HCT116 (cell line): Measurements from ENCODE around the gene SMC2. TPM values are rescaled to one million over a fixed set of nuclear protein-coding genes. Genes with fewer than 3 reads are reported as not detected.

Source experiments
- ATAC-seq: fragments of 200-7000 bp; cut with Tn5 transposase; 2 replicates; pipeline ENCODE4 v1.9.1; 2020; ENCODE audit warnings: mild to moderate bottlenecking, moderate library complexity
- BruUV-seq: library from RNA; stranded (reverse); fragments of 400-500 nt; replicated peaks from 2 replicates; lab custom pipeline; 2021; lab: Mats Ljungman, UMichigan
- CTCF ChIA-PET: fragments of 300-600 bp; sonication (Branson Sonifier 250); formaldehyde crosslinking; loops from one replicate; lab custom pipeline; 2021; ENCODE audit warnings: antibody characterized with exemption; lab: Charles Lee
- POLR2A ChIA-PET: fragments of 300-600, 350-600 bp; sonication (Branson Sonifier 250); formaldehyde crosslinking; loops from one replicate; lab custom pipeline; 2021; ENCODE audit warnings: antibody characterized with exemption; lab: Charles Lee
- RAD21 ChIA-PET, 2 experiments: fragments of 300-600 bp; sonication (Branson Sonifier 250); formaldehyde crosslinking; loops; one replicate each; lab custom pipeline; 2023; ENCODE audit warnings: low total read pairs in 2 of 2; ENCODE audit not compliant: uncharacterized antibody in 2 of 2, unreplicated experiment in 2 of 2, low non-redundant PET in 1 of 2; lab: Charles Lee
- DNase-seq: peaks from one replicate; pipeline ENCODE4 v3.0.0-alpha.2; 2010; ENCODE audit warnings: low read depth, low spot score
- H2AFZ ChIP-seq: fragments of 200-600 bp; shearing (Covaris generic), sonication (generic); 2 replicates; pipeline ENCODE4 v1.6.1; 2017; ENCODE audit warnings: low read depth, mixed run types, mixed read lengths, antibody characterized with exemption, low read length; ENCODE audit not compliant: poor library complexity, severe bottlenecking
- H3K27ac ChIP-seq: 2 replicates; pipeline ENCODE4 v1.5.1; 2012; ENCODE audit warnings: low read depth, low read length
- H3K27me3 ChIP-seq: fragments of 200-600 bp; sonication (generic); 2 replicates; pipeline ENCODE4 v1.6.1; 2016; ENCODE audit warnings: mixed run types, low read length, mixed read lengths; ENCODE audit not compliant: insufficient read depth
- H3K36me3 ChIP-seq, 2 experiments: fragments of 200-500 bp in 1 of 2; fragments of 200-600 bp in 1 of 2; sonication (Bioruptor generic) in 1 of 2; sonication (generic) in 1 of 2; 2 replicates each; pipeline versions ENCODE4 v1.5.1 to v1.6.1; 2014 to 2016; ENCODE audit warnings: low read length in 2 of 2, inconsistent platforms in 1 of 2, mixed read lengths in 1 of 2, mixed run types in 1 of 2; ENCODE audit not compliant: insufficient read depth in 2 of 2, control insufficient read depth in 1 of 2
- H3K4me1 ChIP-seq, 2 experiments: fragments of 200-600 bp in 1 of 2; sonication (generic) in 1 of 2; 2 replicates each; pipeline versions ENCODE4 v1.5.1 to v1.6.1; 2012 to 2017; ENCODE audit warnings: low read length in 2 of 2, inconsistent platforms in 1 of 2, mild to moderate bottlenecking in 1 of 2, mixed read lengths in 1 of 2, mixed run types in 1 of 2, moderate library complexity in 1 of 2; ENCODE audit not compliant: insufficient read depth in 2 of 2, control insufficient read depth in 1 of 2
- H3K4me2 ChIP-seq: fragments of 200-600 bp; sonication (generic); 2 replicates; pipeline ENCODE4 v1.6.1; 2017; ENCODE audit warnings: mixed run types, low read length, mixed read lengths
- H3K4me3 ChIP-seq, 2 experiments: fragments of 200-600 bp in 1 of 2; sonication (generic) in 1 of 2; replicated peaks in 1 of 2; 2 replicates each; pipeline ENCODE4 v1.5.1; 2011 to 2016; ENCODE audit warnings: low read length in 2 of 2, control low read depth in 1 of 2, low read depth in 1 of 2, mild to moderate bottlenecking in 1 of 2, mixed read lengths in 1 of 2, mixed run types in 1 of 2
- H3K79me2 ChIP-seq: fragments of 200-600 bp; sonication (generic); 2 replicates; pipeline ENCODE4 v1.6.1; 2017; ENCODE audit warnings: mild to moderate bottlenecking, mixed run types, low read length, moderate library complexity, mixed read lengths; ENCODE audit not compliant: insufficient read depth
- H3K9ac ChIP-seq: fragments of 200-600 bp; sonication (generic); 2 replicates; pipeline ENCODE4 v1.6.1; 2016; ENCODE audit warnings: low read length, mixed read lengths
- H3K9me2 ChIP-seq: fragments of 200-600 bp; sonication (generic), shearing (Covaris generic); 2 replicates; pipeline ENCODE4 v1.6.1; 2017; ENCODE audit warnings: mixed run types, mild to moderate bottlenecking, moderate library complexity; ENCODE audit not compliant: insufficient read depth
- H3K9me3 ChIP-seq, 2 experiments: fragments of 200-500 bp in 1 of 2; fragments of 200-600 bp in 1 of 2; sonication (Bioruptor generic) in 1 of 2; sonication (generic) in 1 of 2; 2 replicates each; pipeline ENCODE4 v1.6.1; 2014 to 2017; ENCODE audit warnings: low read length in 2 of 2, mixed read lengths in 2 of 2, inconsistent platforms in 1 of 2, low read depth in 1 of 2, mild to moderate bottlenecking in 1 of 2, mixed run types in 1 of 2, moderate library complexity in 1 of 2; ENCODE audit not compliant: control insufficient read depth in 1 of 2, insufficient read depth in 1 of 2
- H4K20me1 ChIP-seq: fragments of 200-600 bp; sonication (generic), shearing (Covaris generic); 2 replicates; pipeline ENCODE4 v1.6.1; 2017; ENCODE audit warnings: mixed run types, mild to moderate bottlenecking, moderate library complexity; ENCODE audit not compliant: insufficient read depth
- CEBPB ChIP-seq: IDR thresholded peaks from 2 replicates; pipeline ENCODE4 v1.6.1; 2012; ENCODE audit warnings: low read depth
- EGR1 ChIP-seq: IDR thresholded peaks from 2 replicates; pipeline ENCODE4 v1.6.1; 2012; ENCODE audit warnings: low read depth
- FOSL1 ChIP-seq: IDR thresholded peaks from 2 replicates; pipeline ENCODE4 v1.6.1; 2012; ENCODE audit warnings: low read depth
- JUND ChIP-seq: IDR thresholded peaks from 2 replicates; pipeline ENCODE4 v1.6.1; 2012
- POLR2A ChIP-seq: IDR thresholded peaks from 2 replicates; pipeline ENCODE4 v1.7.0; 2011; ENCODE audit warnings: borderline replicate concordance; ENCODE audit not compliant: insufficient read depth, insufficient read length; ENCODE audit errors: extremely low read depth
- RAD21 ChIP-seq: IDR thresholded peaks from 2 replicates; pipeline ENCODE4 v1.6.1; 2012; ENCODE audit warnings: low read depth, mild to moderate bottlenecking
- REST ChIP-seq: IDR thresholded peaks from 2 replicates; pipeline ENCODE4 v1.6.1; 2012; ENCODE audit warnings: low read depth
- SIN3A ChIP-seq: IDR thresholded peaks from 2 replicates; pipeline ENCODE4 v1.6.1; 2012; ENCODE audit warnings: low read depth
- TCF7L2 ChIP-seq: IDR thresholded peaks from 2 replicates; pipeline ENCODE4 v1.7.0; 2011; ENCODE audit warnings: borderline replicate concordance, inconsistent platforms; ENCODE audit not compliant: insufficient read depth, insufficient read length; ENCODE audit errors: extremely low read depth
- YY1 ChIP-seq: IDR thresholded peaks from 2 replicates; pipeline ENCODE4 v1.6.1; 2011; ENCODE audit warnings: low read length, low read depth, moderate library complexity, mild to moderate bottlenecking; ENCODE audit not compliant: insufficient replicate concordance; ENCODE audit errors: extremely low read depth
- ZBTB33 ChIP-seq: IDR thresholded peaks from 2 replicates; pipeline ENCODE4 v1.6.1; 2011; ENCODE audit warnings: mild to moderate bottlenecking, low read length, moderate library complexity; ENCODE audit not compliant: insufficient replicate concordance; ENCODE audit errors: extremely low read depth
- intact Hi-C: fragments of 100-400 bp; cut with micrococcal nuclease; formaldehyde crosslinking; loops from 2 replicates; pipeline ENCODE4 v1.10.0; 2022
- total RNA-seq: library from RNA; stranded (reverse); gene quantifications from one replicate; pipeline ENCODE4 v1.2.1, GENCODE V29; 2021; ENCODE audit not compliant: unreplicated experiment

SMC2 gene
- total RNA-seq, 1 experiment from 2014 or later: 20.5 TPM

- BruUV-seq: no TSS peak
- Histone ChIP-seq H3K4me2 (no peak overlapping the region), H3K4me3 (no peak overlapping the region), H2AFZ (no peak overlapping the region), H3K9ac (no peak overlapping the region), H3K9me3 (no peaks in the 10 kb centered on the region), H3K27me3 (no peaks in the 10 kb centered on the region), H3K4me1 (peaks cover 6 to 7% of the 10 kb centered on the region in 2 experiments; a peak in 3 of 4 replicates), H3K27ac (no peak overlapping the region), H3K9me2 (no peaks in the 10 kb centered on the region), H3K79me2 (peaks cover 9% of the 10 kb centered on the region; the same call in 1 of the 2 replicates), H3K36me3 (no peaks in the 10 kb centered on the region), H4K20me1 (no peaks in the 10 kb centered on the region)
- intact Hi-C loops: no loop called here
- DNase-seq: no peak
- CTCF ChIA-PET: no interaction called here
- RAD21 ChIA-PET: no interaction called here
- POLR2A ChIA-PET: no interaction called here
- ATAC-seq: no peak
- TF ChIP-seq TCF7L2 (no peak), EGR1 (no peak), FOSL1 (no peak), YY1 (no peak), REST (no peak), JUND (no peak), SIN3A (no peak), ZBTB33 (no peak), CEBPB (no peak), POLR2A (no peak), RAD21 (no peak)
Observed at GRCh38 chr9:104087894-104088293, 6.2 kb upstream of the SMC2 start.
